H9 (cell line): ENCODE results near the gene RAB17. TPM values are rescaled to one million over a fixed set of nuclear protein-coding genes. Genes with fewer than 3 reads are reported as not detected.

Source experiments
- DNase-seq: peaks from one replicate; pipeline ENCODE4 v3.0.0-alpha.2; 2017
- H2AFZ ChIP-seq: one replicate; pipeline ENCODE4 v1.6.1; 2013; ENCODE audit warnings: mild to moderate bottlenecking, low read length, control low read depth, moderate library complexity
- H2AK5ac ChIP-seq: 2 replicates; pipeline ENCODE4 v1.6.1; 2013; ENCODE audit warnings: low read length, control low read depth, mixed read lengths; ENCODE audit not compliant: insufficient read length
- H2BK120ac ChIP-seq: one replicate; pipeline ENCODE4 v1.6.1; 2013; ENCODE audit warnings: low read depth, mild to moderate bottlenecking, low read length, control low read depth, inconsistent platforms; ENCODE audit not compliant: poor library complexity, severe bottlenecking
- H2BK12ac ChIP-seq: 2 replicates; pipeline ENCODE4 v1.6.1; 2013; ENCODE audit warnings: low read length, control low read depth, mixed read lengths, low read depth; ENCODE audit not compliant: insufficient read length
- H2BK15ac ChIP-seq: 2 replicates; pipeline ENCODE4 v1.6.1; 2013; ENCODE audit warnings: low read depth, low read length, control low read depth
- H2BK20ac ChIP-seq: one replicate; pipeline ENCODE4 v1.6.1; 2013; ENCODE audit warnings: low read depth, mild to moderate bottlenecking, low read length, control low read depth, inconsistent platforms; ENCODE audit not compliant: poor library complexity, severe bottlenecking
- H2BK5ac ChIP-seq: 2 replicates; pipeline ENCODE4 v1.6.1; 2013; ENCODE audit warnings: low read length, control low read depth, mixed read lengths; ENCODE audit not compliant: insufficient read length
- H3K14ac ChIP-seq: 2 replicates; pipeline ENCODE4 v1.6.1; 2013; ENCODE audit warnings: low read length, control low read depth; ENCODE audit not compliant: insufficient read depth
- H3K18ac ChIP-seq: 2 replicates; pipeline ENCODE4 v1.6.1; 2013; ENCODE audit warnings: low read depth, mild to moderate bottlenecking, mixed read lengths, low read length, control low read depth; ENCODE audit not compliant: insufficient read length
- H3K23ac ChIP-seq: 2 replicates; pipeline ENCODE4 v1.6.1; 2013; ENCODE audit warnings: low read length, control low read depth, mixed read lengths, low read depth; ENCODE audit not compliant: insufficient read length
- H3K23me2 ChIP-seq: 2 replicates; pipeline ENCODE4 v1.6.1; 2013; ENCODE audit warnings: low read depth, mild to moderate bottlenecking, mixed read lengths, low read length, control low read depth; ENCODE audit not compliant: insufficient read length, poor library complexity, severe bottlenecking
- H3K27ac ChIP-seq: 2 replicates; pipeline ENCODE4 v1.5.1; 2013; ENCODE audit warnings: low read length, control low read depth, mixed read lengths, low read depth; ENCODE audit not compliant: insufficient read length
- H3K27me3 ChIP-seq: 2 replicates; pipeline ENCODE4 v1.6.1; 2013; ENCODE audit warnings: low read length, control low read depth, inconsistent platforms; ENCODE audit not compliant: insufficient read depth
- H3K4ac ChIP-seq: 2 replicates; pipeline ENCODE4 v1.6.1; 2013; ENCODE audit warnings: low read depth, mild to moderate bottlenecking, control low read depth, inconsistent platforms, low read length, moderate library complexity
- H3K4me1 ChIP-seq: 2 replicates; pipeline ENCODE4 v1.6.1; 2013; ENCODE audit warnings: low read length, control low read depth, inconsistent platforms; ENCODE audit not compliant: insufficient read depth
- H3K4me2 ChIP-seq: 2 replicates; pipeline ENCODE4 v1.6.1; 2013; ENCODE audit warnings: low read length, control low read depth, mixed read lengths; ENCODE audit not compliant: insufficient read length, insufficient read depth
- H3K56ac ChIP-seq: 2 replicates; pipeline ENCODE4 v1.6.1; 2013; ENCODE audit warnings: low read depth, mild to moderate bottlenecking, mixed read lengths, low read length, control low read depth; ENCODE audit not compliant: insufficient read length
- H3K79me1 ChIP-seq: 2 replicates; pipeline ENCODE4 v1.6.1; 2013; ENCODE audit warnings: low read depth, mild to moderate bottlenecking, moderate library complexity, low read length, control low read depth, inconsistent platforms; ENCODE audit not compliant: insufficient read depth, poor library complexity, severe bottlenecking
- H3K79me2 ChIP-seq: 2 replicates; pipeline ENCODE4 v1.6.1; 2013; ENCODE audit warnings: low read length, control low read depth, inconsistent platforms; ENCODE audit not compliant: insufficient read depth
- H3K9ac ChIP-seq: 2 replicates; pipeline ENCODE4 v1.6.1; 2013; ENCODE audit warnings: low read length, control low read depth, mixed read lengths; ENCODE audit not compliant: insufficient read length; ENCODE audit errors: extremely low read depth
- H3K9me3 ChIP-seq: one replicate; pipeline ENCODE4 v1.6.1; 2013; ENCODE audit warnings: low read depth, low read length, inconsistent platforms; ENCODE audit not compliant: control insufficient read depth
- H3T11ph ChIP-seq: one replicate; pipeline ENCODE4 v1.6.1; 2013; ENCODE audit warnings: mild to moderate bottlenecking, low read length, control low read depth, inconsistent platforms
- H4K20me1 ChIP-seq: one replicate; pipeline ENCODE4 v1.6.1; 2013; ENCODE audit not compliant: control insufficient read depth, insufficient read length, insufficient read depth
- H4K5ac ChIP-seq: 2 replicates; pipeline ENCODE4 v1.6.1; 2013; ENCODE audit warnings: low read depth, mild to moderate bottlenecking, mixed read lengths, low read length, control low read depth; ENCODE audit not compliant: insufficient read length
- H4K8ac ChIP-seq: replicated peaks from 2 replicates; pipeline ENCODE4 v1.6.1; 2013; ENCODE audit warnings: low read length, control low read depth, mixed read lengths, low read depth; ENCODE audit not compliant: insufficient read length
- H4K91ac ChIP-seq: 2 replicates; pipeline ENCODE4 v1.6.1; 2013; ENCODE audit warnings: low read depth, mild to moderate bottlenecking, moderate library complexity, mixed read lengths, low read length, control low read depth; ENCODE audit not compliant: insufficient read length
- H3K27ac Mint-ChIP-seq, 3 experiments: 2 replicates in 2 of 3; 3 replicates in 1 of 3; pipeline ENCODE4 v1.8.0; 2020 to 2021; ENCODE audit warnings: mixed read lengths in 3 of 3, mild to moderate bottlenecking in 1 of 3, moderate library complexity in 1 of 3
- H3K27me3 Mint-ChIP-seq: 2 replicates; pipeline ENCODE4 v1.8.0; 2021; ENCODE audit warnings: low read depth, mild to moderate bottlenecking, moderate library complexity, mixed read lengths
- H3K36me3 Mint-ChIP-seq, 3 experiments: 2 replicates in 2 of 3; 3 replicates in 1 of 3; pipeline ENCODE4 v1.8.0; 2020 to 2021; ENCODE audit warnings: low read depth in 3 of 3, mixed read lengths in 3 of 3; ENCODE audit not compliant: insufficient read depth in 1 of 3
- H3K4me1 Mint-ChIP-seq, 2 experiments: 2 replicates each; pipeline ENCODE4 v1.8.0; 2020; ENCODE audit warnings: mixed read lengths in 2 of 2
- H3K4me3 Mint-ChIP-seq, 2 experiments: 2 replicates in 1 of 2; 3 replicates in 1 of 2; pipeline ENCODE4 v1.8.0; 2020 to 2021; ENCODE audit warnings: mild to moderate bottlenecking in 2 of 2, mixed read lengths in 2 of 2, moderate library complexity in 1 of 2
- H3K9me3 Mint-ChIP-seq, 2 experiments: 2 replicates in 1 of 2; 3 replicates in 1 of 2; pipeline ENCODE4 v1.8.0; 2020; ENCODE audit warnings: mild to moderate bottlenecking in 2 of 2, mixed read lengths in 2 of 2, moderate library complexity in 1 of 2
- WGBS: extraction: QIAGEN DNeasy Blood & Tissue Kit; methylation state at CpG from one replicate; pipeline ENCODE4 v1.1.7; 2013; ENCODE audit warnings: missing lambda C conversion rate, low lambda C conversion rate, mixed read lengths; ENCODE audit not compliant: insufficient read length; ENCODE audit errors: extremely low coverage; 5-methylcytosine and 5-hydroxymethylcytosine counted together
- total RNA-seq: library from RNA; stranded (reverse); gene quantifications from 2 replicates; pipeline ENCODE4 v1.2.1, GENCODE V29; 2021
- TF ChIP-seq, protein P1 (sequence below): fragments of 200-600 bp; sonication (generic); conservative IDR thresholded peaks from 3 replicates; pipeline ENCODE4 v1.8.0; 2021; ENCODE audit warnings: antibody characterized with exemption, mild to moderate bottlenecking

RAB17 gene
- total RNA-seq, 1 experiment from 2014 or later, result 31.9 TPM

DNA sequence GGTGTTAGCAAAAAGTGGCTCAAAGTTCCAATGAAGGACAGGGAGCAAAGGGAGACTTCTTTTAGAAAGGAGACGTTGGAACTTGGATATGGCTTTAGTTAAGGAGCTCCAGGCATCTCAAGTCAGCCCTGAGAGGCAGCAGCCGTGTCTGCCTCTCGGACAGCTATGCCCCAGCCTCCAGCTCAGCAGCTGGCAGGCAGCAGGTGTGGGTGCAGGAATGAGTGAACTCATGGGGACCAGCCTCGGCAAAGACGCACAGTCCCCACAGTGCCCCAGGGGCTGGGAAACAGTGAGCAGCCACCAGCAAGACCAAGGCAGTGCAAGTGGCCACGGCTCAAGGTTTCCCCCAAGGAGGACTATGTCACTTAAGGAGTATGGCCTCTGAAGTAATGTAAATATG, 35.2 kb upstream of the RAB17 start:
- no peaks in the 10 kb centered on the region for H3K9me3 ChIP-seq
- no peak overlapping the region for H3K18ac ChIP-seq
- no peak overlapping the region for H2AFZ ChIP-seq
- no peak overlapping the region for H3K14ac ChIP-seq
- H2BK120ac ChIP-seq, result no peak overlapping the region
- WGBS, result no CpG with 5 or more reads among the region's 6 CpGs
- Mint-ChIP-seq H3K27me3 (peaks cover 44% of the 10 kb centered on the region), H3K27ac (no peak overlapping the region), H3K9me3 (peaks cover 0 to 3% of the 10 kb centered on the region in 2 experiments; a peak in 1 of 5 replicates), H3K36me3 (peaks cover 4 to 5% (median 5%) of the 10 kb centered on the region in 3 experiments), H3K4me3 (no peak overlapping the region; a peak in 1 of 5 replicates), H3K4me1 (peaks cover 16 to 23% of the 10 kb centered on the region in 2 experiments)
- H2BK12ac ChIP-seq, result no peak overlapping the region
- H2BK20ac ChIP-seq, result no peak overlapping the region
- no peak overlapping the region for H4K5ac ChIP-seq
- no peak overlapping the region for H3K4me2 ChIP-seq
- H2AK5ac ChIP-seq, result no peak overlapping the region
- H3K79me1 ChIP-seq, result no peaks in the 10 kb centered on the region
- no peak overlapping the region for H4K91ac ChIP-seq
- H3K27ac ChIP-seq, result no peak overlapping the region
- peaks cover 3% of the 10 kb centered on the region for H3K23me2 ChIP-seq
- H3T11ph ChIP-seq, result no peak overlapping the region
- peak; percentile 22 for DNase-seq
- no peak overlapping the region for H3K23ac ChIP-seq
- no peak overlapping the region for H2BK5ac ChIP-seq
- TF ChIP-seq, protein P1, sequence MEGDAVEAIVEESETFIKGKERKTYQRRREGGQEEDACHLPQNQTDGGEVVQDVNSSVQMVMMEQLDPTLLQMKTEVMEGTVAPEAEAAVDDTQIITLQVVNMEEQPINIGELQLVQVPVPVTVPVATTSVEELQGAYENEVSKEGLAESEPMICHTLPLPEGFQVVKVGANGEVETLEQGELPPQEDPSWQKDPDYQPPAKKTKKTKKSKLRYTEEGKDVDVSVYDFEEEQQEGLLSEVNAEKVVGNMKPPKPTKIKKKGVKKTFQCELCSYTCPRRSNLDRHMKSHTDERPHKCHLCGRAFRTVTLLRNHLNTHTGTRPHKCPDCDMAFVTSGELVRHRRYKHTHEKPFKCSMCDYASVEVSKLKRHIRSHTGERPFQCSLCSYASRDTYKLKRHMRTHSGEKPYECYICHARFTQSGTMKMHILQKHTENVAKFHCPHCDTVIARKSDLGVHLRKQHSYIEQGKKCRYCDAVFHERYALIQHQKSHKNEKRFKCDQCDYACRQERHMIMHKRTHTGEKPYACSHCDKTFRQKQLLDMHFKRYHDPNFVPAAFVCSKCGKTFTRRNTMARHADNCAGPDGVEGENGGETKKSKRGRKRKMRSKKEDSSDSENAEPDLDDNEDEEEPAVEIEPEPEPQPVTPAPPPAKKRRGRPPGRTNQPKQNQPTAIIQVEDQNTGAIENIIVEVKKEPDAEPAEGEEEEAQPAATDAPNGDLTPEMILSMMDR, result no peak
- peaks cover 4% of the 10 kb centered on the region; the same call in 1 of the 2 replicates for H3K4me1 ChIP-seq
- H3K9ac ChIP-seq, result no peak overlapping the region
- H3K4ac ChIP-seq, result no peak overlapping the region
- no peaks in the 10 kb centered on the region; the same call in 1 of the 2 replicates for H3K79me2 ChIP-seq
- no peak overlapping the region for H3K56ac ChIP-seq
- H4K8ac ChIP-seq, result no peak overlapping the region
- H4K20me1 ChIP-seq, result no peaks in the 10 kb centered on the region
- no peak overlapping the region for H2BK15ac ChIP-seq
- peaks cover 3% of the 10 kb centered on the region; the same call in 1 of the 2 replicates for H3K27me3 ChIP-seq
